DND-41 (cell line): ENCODE data around the gene TMC2.

Experiments used
- ATAC-seq: fragments of 200-7000 bp; cut with Tn5 transposase; 3 replicates; pipeline ENCODE4 v1.9.1; 2021; ENCODE audit warnings: low read depth; ENCODE audit not compliant: insufficient read depth
- DNase-seq: peaks from one replicate; pipeline ENCODE4 v3.0.0-alpha.2; 2020
- H2AFZ ChIP-seq: 2 replicates; pipeline ENCODE4 v1.6.0; 2012; ENCODE audit warnings: low read depth, low read length
- H3K27ac ChIP-seq: 2 replicates; pipeline ENCODE4 v1.5.1; 2012; ENCODE audit warnings: low read length, inconsistent platforms
- H3K27me3 ChIP-seq: fragments of 200-600 bp; sonication (generic); 2 replicates; pipeline ENCODE4 v1.6.0; 2012; ENCODE audit warnings: low read length, mild to moderate bottlenecking, inconsistent platforms; ENCODE audit not compliant: insufficient read depth, poor library complexity
- H3K36me3 ChIP-seq: 2 replicates; pipeline ENCODE4 v1.5.1; 2012; ENCODE audit warnings: low read length, inconsistent platforms; ENCODE audit not compliant: insufficient read depth
- H3K4me1 ChIP-seq: 2 replicates; pipeline ENCODE4 v1.5.1; 2012; ENCODE audit warnings: mild to moderate bottlenecking, low read length; ENCODE audit not compliant: insufficient read depth
- H3K4me2 ChIP-seq: 2 replicates; pipeline ENCODE4 v1.6.0; 2012; ENCODE audit warnings: mild to moderate bottlenecking, moderate library complexity, low read length, inconsistent platforms; ENCODE audit not compliant: insufficient read depth
- H3K4me3 ChIP-seq, 2 experiments: fragments of 200-600 bp in 1 of 2; shearing (Covaris generic) in 1 of 2; 2 replicates each; pipeline ENCODE4 v1.5.1; 2012 to 2016; ENCODE audit warnings: inconsistent platforms in 2 of 2, low read length in 2 of 2, mild to moderate bottlenecking in 2 of 2, low read depth in 1 of 2, moderate library complexity in 1 of 2
- H3K79me2 ChIP-seq: 2 replicates; pipeline ENCODE4 v1.6.0; 2012; ENCODE audit warnings: low read length, inconsistent platforms; ENCODE audit not compliant: insufficient read depth
- H3K9ac ChIP-seq: 2 replicates; pipeline ENCODE4 v1.6.0; 2012; ENCODE audit warnings: low read depth, mild to moderate bottlenecking, inconsistent platforms, low read length, moderate library complexity
- H3K9me3 ChIP-seq: 2 replicates; pipeline ENCODE4 v1.5.1; 2012; ENCODE audit warnings: low read length, moderate library complexity, mild to moderate bottlenecking, inconsistent platforms; ENCODE audit not compliant: insufficient read depth, severe bottlenecking
- H4K20me1 ChIP-seq: 2 replicates; pipeline ENCODE4 v1.6.0; 2012; ENCODE audit warnings: low read length; ENCODE audit not compliant: insufficient read depth
- EZH2 ChIP-seq: IDR thresholded peaks from 3 replicates; pipeline ENCODE4 v1.6.1; 2012; ENCODE audit warnings: borderline replicate concordance, low read depth, mild to moderate bottlenecking, moderate library complexity, low read length, inconsistent platforms; ENCODE audit not compliant: severe bottlenecking
- TF ChIP-seq, protein P1 (sequence below): IDR thresholded peaks from 2 replicates; pipeline ENCODE4 v1.5.1; 2012; ENCODE audit warnings: borderline replicate concordance, low read length, moderate library complexity, mild to moderate bottlenecking; ENCODE audit not compliant: poor library complexity, severe bottlenecking; ENCODE audit errors: extremely low read depth

TMC2 gene

GRCh38 chr20:2575682-2576081 lies 39.3 kb downstream of the TMC2 start:
- Histone ChIP-seq H3K4me3 (no peak overlapping the region), H3K4me2 (no peak overlapping the region), H3K36me3 (no peaks in the 10 kb centered on the region), H3K9ac (no peak overlapping the region), H3K27me3 (peaks cover 37% of the 10 kb centered on the region), H2AFZ (no peak overlapping the region), H3K27ac (no peak overlapping the region), H3K4me1 (no peaks in the 10 kb centered on the region), H3K9me3 (no peaks in the 10 kb centered on the region), H4K20me1 (no peaks in the 10 kb centered on the region), H3K79me2 (no peaks in the 10 kb centered on the region)
- TF ChIP-seq, protein P1, sequence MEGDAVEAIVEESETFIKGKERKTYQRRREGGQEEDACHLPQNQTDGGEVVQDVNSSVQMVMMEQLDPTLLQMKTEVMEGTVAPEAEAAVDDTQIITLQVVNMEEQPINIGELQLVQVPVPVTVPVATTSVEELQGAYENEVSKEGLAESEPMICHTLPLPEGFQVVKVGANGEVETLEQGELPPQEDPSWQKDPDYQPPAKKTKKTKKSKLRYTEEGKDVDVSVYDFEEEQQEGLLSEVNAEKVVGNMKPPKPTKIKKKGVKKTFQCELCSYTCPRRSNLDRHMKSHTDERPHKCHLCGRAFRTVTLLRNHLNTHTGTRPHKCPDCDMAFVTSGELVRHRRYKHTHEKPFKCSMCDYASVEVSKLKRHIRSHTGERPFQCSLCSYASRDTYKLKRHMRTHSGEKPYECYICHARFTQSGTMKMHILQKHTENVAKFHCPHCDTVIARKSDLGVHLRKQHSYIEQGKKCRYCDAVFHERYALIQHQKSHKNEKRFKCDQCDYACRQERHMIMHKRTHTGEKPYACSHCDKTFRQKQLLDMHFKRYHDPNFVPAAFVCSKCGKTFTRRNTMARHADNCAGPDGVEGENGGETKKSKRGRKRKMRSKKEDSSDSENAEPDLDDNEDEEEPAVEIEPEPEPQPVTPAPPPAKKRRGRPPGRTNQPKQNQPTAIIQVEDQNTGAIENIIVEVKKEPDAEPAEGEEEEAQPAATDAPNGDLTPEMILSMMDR = no peak
- TF ChIP-seq EZH2 = no peak
- ATAC-seq = no peak
- no peak for DNase-seq

DNA sequence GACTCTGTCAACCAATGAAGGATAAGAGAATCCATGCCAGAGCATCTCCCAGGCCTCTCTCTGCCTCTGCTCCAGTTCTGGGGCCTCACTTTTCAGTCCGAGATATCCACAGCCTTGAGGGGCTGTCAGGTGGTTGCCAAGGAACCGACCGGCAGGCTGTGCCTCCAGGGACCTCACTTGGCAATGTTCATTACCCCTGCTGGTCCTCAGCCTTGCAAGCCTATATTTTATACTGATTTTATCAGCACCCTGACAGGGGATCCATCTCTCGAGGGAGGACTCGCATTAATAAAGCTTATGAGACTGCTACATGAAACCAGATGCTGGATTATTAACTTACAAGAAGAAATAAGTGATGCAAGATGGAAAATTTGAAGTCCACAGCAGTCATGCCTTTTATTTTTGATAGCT lies 39.9 kb downstream of the TMC2 start:
- H3K27me3 ChIP-seq = peaks cover 36% of the 10 kb centered on the region
- no peak overlapping the region for H3K4me2 ChIP-seq
- H3K79me2 ChIP-seq = no peaks in the 10 kb centered on the region
- H4K20me1 ChIP-seq = no peaks in the 10 kb centered on the region
- no peaks in the 10 kb centered on the region for H3K9me3 ChIP-seq
- H3K27ac ChIP-seq = no peak overlapping the region
- H3K4me3 ChIP-seq = no peak overlapping the region
- ATAC-seq (no peak), DNase-seq (no peak)
- H2AFZ ChIP-seq = no peak overlapping the region
- H3K4me1 ChIP-seq = no peaks in the 10 kb centered on the region
- H3K36me3 ChIP-seq = no peaks in the 10 kb centered on the region
- H3K9ac ChIP-seq = no peak overlapping the region
- TF ChIP-seq, protein P1 = no peak
- no peak for TF ChIP-seq EZH2

DNA sequence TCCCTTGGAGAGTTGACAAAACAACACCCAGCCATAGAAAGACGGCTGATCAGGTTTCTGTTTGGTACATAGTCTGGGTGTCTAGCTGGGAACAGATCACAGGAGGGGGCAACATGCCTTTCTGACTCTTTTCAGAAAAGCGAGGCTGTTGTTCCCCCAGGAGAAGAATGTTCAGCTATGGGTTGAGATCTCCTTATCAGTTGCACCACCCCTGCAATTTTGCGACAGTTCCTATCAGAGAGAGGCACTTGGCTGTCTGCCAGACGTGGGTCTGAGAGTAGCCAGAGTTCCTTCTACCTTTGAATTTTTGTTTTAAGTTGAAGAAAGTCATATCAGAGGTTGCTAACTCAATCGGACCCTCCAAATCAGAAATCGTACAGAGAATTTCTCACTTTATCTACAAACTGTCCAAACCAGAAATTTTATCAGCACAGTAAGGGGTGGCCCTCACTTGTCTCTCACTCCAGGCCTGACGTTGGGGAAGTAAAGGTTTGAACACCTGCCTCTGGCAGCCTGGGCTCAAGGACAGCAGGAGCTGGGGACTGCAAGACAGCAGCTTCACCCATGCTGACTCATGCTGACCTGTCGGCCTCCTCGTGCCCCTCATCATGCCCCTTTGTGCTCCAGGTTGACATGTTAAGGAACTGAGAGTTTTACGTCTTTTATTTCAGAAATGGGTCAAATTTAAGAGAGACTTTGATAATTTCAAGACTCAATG lies 42.3 kb downstream of the TMC2 start:
- Histone ChIP-seq H3K27me3 (peaks cover 40% of the 10 kb centered on the region), H3K9me3 (no peaks in the 10 kb centered on the region), H3K36me3 (no peaks in the 10 kb centered on the region), H4K20me1 (no peaks in the 10 kb centered on the region), H3K9ac (no peak overlapping the region), H3K79me2 (no peaks in the 10 kb centered on the region), H3K4me3 (no peak overlapping the region), H3K4me1 (no peaks in the 10 kb centered on the region), H3K4me2 (no peak overlapping the region), H2AFZ (no peak overlapping the region), H3K27ac (no peak overlapping the region)
- TF ChIP-seq EZH2 = no peak
- TF ChIP-seq, protein P1 = no peak
- DNase-seq (no peak), ATAC-seq (no peak)

DNA sequence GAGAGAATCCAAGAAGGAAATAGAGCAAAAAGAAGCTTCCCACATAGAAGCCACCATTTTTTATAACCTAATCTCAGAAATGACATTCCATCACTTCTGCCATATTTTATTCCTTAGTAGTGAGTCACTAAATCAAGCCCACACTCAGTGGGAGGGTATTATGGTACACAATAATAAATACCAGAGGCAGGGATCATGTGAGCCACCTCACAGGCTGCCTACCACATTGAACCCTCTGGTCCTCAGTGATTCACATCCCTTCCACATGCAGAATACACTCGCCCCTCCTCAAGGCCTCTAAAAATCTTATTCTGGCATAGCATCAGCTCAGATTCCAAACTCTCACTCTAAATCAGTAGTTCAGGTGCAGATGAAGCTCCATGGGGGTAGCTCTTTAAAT lies 49.4 kb downstream of the TMC2 start:
- DNase-seq (no peak), ATAC-seq (no peak)
- H3K79me2 ChIP-seq = no peaks in the 10 kb centered on the region
- H3K27ac ChIP-seq = no peak overlapping the region
- TF ChIP-seq EZH2 = no peak
- TF ChIP-seq, protein P1 = no peak
- H4K20me1 ChIP-seq = no peaks in the 10 kb centered on the region
- H3K36me3 ChIP-seq = no peaks in the 10 kb centered on the region
- H3K9me3 ChIP-seq = no peaks in the 10 kb centered on the region
- no peaks in the 10 kb centered on the region for H3K4me1 ChIP-seq
- no peak overlapping the region for H2AFZ ChIP-seq
- H3K4me3 ChIP-seq = no peak overlapping the region
- H3K27me3 ChIP-seq = peaks cover 30% of the 10 kb centered on the region
- no peak overlapping the region for H3K4me2 ChIP-seq
- H3K9ac ChIP-seq = no peak overlapping the region
